ENCODE data around the gene GMDS. TPM values are rescaled to one million over a fixed set of nuclear protein-coding genes. Genes with fewer than 3 reads are reported as not detected.

The GMDS gene
- total and polyA plus RNA-seq, 2 of the 8 experiments (the other 6 are each of a cell fraction or from before 2014, with no cell fraction given): 16.8 to 50.0 TPM

DNA sequence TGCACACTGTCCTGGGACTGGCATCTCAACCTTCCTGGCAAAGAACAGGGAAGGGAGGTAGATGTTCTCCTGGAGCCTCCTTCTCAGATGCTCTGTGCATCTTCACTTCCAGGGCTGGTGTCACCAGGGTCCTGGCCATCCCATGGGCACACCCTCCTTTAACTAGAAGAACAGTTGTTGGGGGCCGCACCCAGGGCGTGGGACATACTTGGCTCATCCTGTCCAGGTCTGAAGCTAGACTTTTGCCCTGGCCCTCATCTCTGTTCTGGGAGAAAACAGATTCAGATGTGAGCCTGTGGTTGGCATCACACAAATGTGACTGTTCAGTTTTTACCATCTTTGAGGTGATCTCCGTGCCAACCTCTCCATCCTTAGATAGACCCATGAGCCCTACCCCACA, 594.0 kb downstream of the GMDS start:
- Histone ChIP-seq H3K27ac (ENCODE audit: low read depth, low read length) (no peak overlapping the region), H4K20me1 (replicated peaks in 1 of 2; ENCODE audit: control insufficient read depth in 1 of 2, insufficient read depth in 2 of 2, low read length in 2 of 2) (no peaks in the 10 kb centered on the region), H3K18ac (ENCODE audit: extremely low read depth, low read length) (no peak overlapping the region), H3K14ac (ENCODE audit: insufficient read length) (no peak overlapping the region), H3K23ac (ENCODE audit: insufficient read length) (no peak overlapping the region), H3K56ac (replicated peaks; ENCODE audit: insufficient read length, low read depth, low read length) (no peak overlapping the region), H3K79me1 (ENCODE audit: low read depth, low read length) (no peaks in the 10 kb centered on the region), H3K9me3 (ENCODE audit: insufficient read depth in 2 of 2, low read depth in 1 of 2, low read length in 1 of 2) (no peaks in the 10 kb centered on the region), H4K8ac (ENCODE audit: extremely low read depth, insufficient read depth, low read length) (no peak overlapping the region), H2AK5ac (ENCODE audit: low read depth, low read length) (no peak overlapping the region), H2AFZ (ENCODE audit: low read length) (no peak overlapping the region), H3K4ac (replicated peaks; ENCODE audit: insufficient read length, low read depth, low read length) (no peak overlapping the region), H3K4me3 (ENCODE audit: extremely low read depth in 1 of 4, insufficient read depth in 2 of 4, low read depth in 3 of 4, low read length in 4 of 4) (no peak overlapping the region), H3K9ac (replicated peaks in 1 of 4; ENCODE audit: extremely low read depth in 1 of 4, low read depth in 3 of 4, low read length in 3 of 4) (no peak overlapping the region), H4K91ac (replicated peaks; ENCODE audit: insufficient read length, low read length) (no peak overlapping the region), H3K36me3 (ENCODE audit: control insufficient read depth in 2 of 4, insufficient read depth in 4 of 4, low read length in 3 of 4) (no peaks in the 10 kb centered on the region), H4K5ac (ENCODE audit: insufficient read length, low read depth, low read length) (no peak overlapping the region), H2BK15ac (ENCODE audit: low read length) (no peak overlapping the region), H2BK120ac (replicated peaks; ENCODE audit: low read depth, low read length) (no peak overlapping the region), H3K23me2 (ENCODE audit: low read depth, low read length) (no peaks in the 10 kb centered on the region), H2BK5ac (ENCODE audit: low read depth, low read length) (no peak overlapping the region), H2BK20ac (ENCODE audit: low read length) (no peak overlapping the region), H2BK12ac (ENCODE audit: low read depth, low read length) (no peak overlapping the region), H3K27me3 (replicated peaks in 1 of 4; ENCODE audit: control insufficient read depth in 3 of 4, extremely low read depth in 1 of 4, insufficient read depth in 3 of 4, low read length in 3 of 4) (no peaks in the 10 kb centered on the region), H3K79me2 (ENCODE audit: control insufficient read depth in 1 of 2, insufficient read depth in 2 of 2, low read length in 2 of 2) (no peaks in the 10 kb centered on the region), H3K4me1 (replicated peaks in 1 of 4; ENCODE audit: control insufficient read depth in 3 of 4, insufficient read depth in 4 of 4, low read length in 3 of 4) (peaks cover 0 to 5% (median 1%) of the 10 kb centered on the region in 4 experiments; a peak in 2 of 7 replicates), H3K4me2 (ENCODE audit: insufficient read depth in 1 of 2, low read depth in 2 of 2, low read length in 2 of 2) (no peak overlapping the region)
- CTCF ChIA-PET (ENCODE audit: partially characterized antibody): interaction anchor here (0.6 kb wide), 1 partner anchor 429 kb away, joined by 3 read pairs; no protein-coding TSS in a partner anchor
- no peak for DNase-seq (ENCODE audit: low read depth in 1 of 2, low spot score in 2 of 2)
- TF ChIP-seq SUZ12 (IDR thresholded peaks at IDR 0.05; ENCODE audit: low read length): no peak
- no peak for TF ChIP-seq NANOG (IDR thresholded peaks at IDR 0.05; ENCODE audit: insufficient read depth, low read depth, low read length, poor library complexity, severe bottlenecking)
- TF ChIP-seq POLR2AphosphoS5 (IDR thresholded peaks at IDR 0.05; ENCODE audit: low read depth, low read length): no peak
- TF ChIP-seq MAFK (IDR thresholded peaks at IDR 0.05; ENCODE audit: low read depth, low read length): no peak
- 98% methylated on average over 3 of the region's 3 CpGs; no CpG with 5 or more reads in 1 of the 2 experiments for WGBS, 2 experiments (ENCODE audit: extremely low coverage in 1 of 2, insufficient coverage in 1 of 2, insufficient read length in 1 of 2, insufficient replicate concordance in 2 of 2, low coverage in 1 of 2, low lambda C conversion rate in 2 of 2, missing lambda C conversion rate in 1 of 2)
- POLR2A ChIA-PET (ENCODE audit: partially characterized antibody): no interaction called here
- no peak for FAIRE-seq
